ACHN (cell line): Measurements from ENCODE around the gene MRPL37.

Experiments used
- DNase-seq: peaks from one replicate; pipeline ENCODE4 v3.0.0-alpha.2; 2015
- in situ Hi-C: cut with HindIII; loops from 2 replicates; pipeline ENCODE4 v1.10.0; 2017; ENCODE audit warnings: low sequenced_read_pairs, low pct_ligation_motif_present, low pct_unique_long_range_greater_than_20kb

MRPL37 gene

DNA sequence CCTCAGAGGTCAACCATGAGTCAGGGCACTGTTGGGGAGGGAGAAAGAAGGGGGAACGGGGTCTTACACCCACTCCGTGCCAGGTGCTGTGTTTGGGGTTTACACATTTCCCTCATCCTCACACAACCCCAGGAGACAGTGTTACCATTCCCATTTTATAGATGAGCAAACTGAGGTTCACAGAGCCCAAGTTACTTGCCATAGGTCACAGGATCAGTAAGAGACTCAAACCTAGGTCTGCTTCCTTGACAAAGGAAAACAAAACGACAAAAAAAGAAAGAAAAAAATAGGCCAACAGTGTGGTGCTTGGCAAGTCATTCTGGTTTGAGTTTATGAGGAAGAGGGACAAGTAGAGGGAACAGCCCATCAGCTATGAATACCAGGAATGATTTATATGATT lies 30.9 kb upstream of the MRPL37 start:
- no peak for DNase-seq
- in situ Hi-C loops = no loop called here

DNA sequence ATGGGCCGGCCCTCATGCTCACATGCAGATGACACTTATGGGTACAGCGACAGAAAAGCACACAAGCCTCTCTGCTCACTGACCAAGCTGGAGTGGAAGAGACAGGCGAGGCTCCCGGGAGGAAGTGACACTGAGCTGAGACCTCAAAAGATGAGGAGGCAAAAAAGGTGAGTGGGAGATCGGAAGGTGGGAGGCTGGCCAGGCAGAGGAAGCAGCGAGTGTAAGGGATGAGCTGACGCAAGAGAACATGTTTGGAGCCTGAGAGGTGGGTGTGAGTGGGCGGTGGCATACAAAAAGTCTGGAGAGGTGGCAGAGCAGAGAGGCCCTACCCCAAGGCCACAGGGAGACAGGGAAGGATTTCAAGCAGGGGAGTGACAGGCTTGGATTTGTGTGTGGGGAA lies 29.0 kb upstream of the MRPL37 start:
- in situ Hi-C loops = no loop called here
- no peak for DNase-seq

DNA sequence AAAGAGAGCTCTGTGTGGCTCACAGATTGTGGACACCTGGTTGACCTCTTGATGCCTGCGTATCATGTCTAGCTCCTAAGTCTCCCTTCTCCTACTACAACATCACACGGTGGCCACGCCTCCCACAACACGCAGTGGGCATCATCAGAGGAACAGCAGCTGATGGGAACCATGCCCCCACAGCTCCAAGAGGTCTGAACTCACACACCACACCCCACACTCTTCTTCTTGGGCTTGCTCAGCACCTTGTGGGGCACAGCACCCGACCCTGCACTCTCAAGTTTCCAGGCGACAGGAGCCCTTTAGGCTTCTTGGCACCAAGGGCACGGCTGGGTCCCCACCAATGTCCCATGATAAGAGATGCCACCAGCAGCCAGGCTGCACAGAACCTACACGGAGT lies 28.4 kb upstream of the MRPL37 start:
- DNase-seq = no peak

GRCh38 chr1:54172614-54173599 lies 27.1 kb upstream of the MRPL37 start:
- DNase-seq = no peak
- in situ Hi-C loops = no loop called here

More for the DNA sequence above, 28.4 kb upstream of the MRPL37 start:
- in situ Hi-C loops = no loop called here

GRCh38 chr1:54173681-54174080 lies 26.3 kb upstream of the MRPL37 start:
- DNase-seq = no peak
- in situ Hi-C loops = no loop called here

GRCh38 chr1:54174106-54174505 lies 25.9 kb upstream of the MRPL37 start:
- in situ Hi-C loops = no loop called here
- no peak for DNase-seq

GRCh38 chr1:54176621-54177327 lies 23.2 kb upstream of the MRPL37 start:
- in situ Hi-C loops = no loop called here
- DNase-seq = no peak

DNA sequence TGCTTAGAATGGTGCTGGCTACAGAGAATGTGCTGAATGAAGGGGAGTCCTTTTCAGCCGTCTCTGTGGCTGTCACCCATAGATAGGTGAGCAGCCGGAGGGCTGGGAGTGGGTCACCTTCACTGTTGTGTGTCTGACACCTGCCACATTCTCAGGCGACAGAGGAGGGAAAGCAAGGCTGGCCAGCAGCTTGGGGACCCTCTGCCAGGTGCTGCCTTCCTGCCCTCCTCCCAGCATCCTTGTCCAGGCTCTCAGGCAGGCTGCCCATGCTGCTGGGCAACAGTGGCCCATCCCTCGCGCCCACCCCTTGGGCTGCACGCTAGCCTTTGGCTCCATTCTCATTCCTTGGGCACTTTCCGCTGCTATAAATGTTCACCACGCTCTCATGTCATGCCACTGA lies 22.2 kb upstream of the MRPL37 start:
- in situ Hi-C loops = no loop called here
- no peak for DNase-seq

DNA sequence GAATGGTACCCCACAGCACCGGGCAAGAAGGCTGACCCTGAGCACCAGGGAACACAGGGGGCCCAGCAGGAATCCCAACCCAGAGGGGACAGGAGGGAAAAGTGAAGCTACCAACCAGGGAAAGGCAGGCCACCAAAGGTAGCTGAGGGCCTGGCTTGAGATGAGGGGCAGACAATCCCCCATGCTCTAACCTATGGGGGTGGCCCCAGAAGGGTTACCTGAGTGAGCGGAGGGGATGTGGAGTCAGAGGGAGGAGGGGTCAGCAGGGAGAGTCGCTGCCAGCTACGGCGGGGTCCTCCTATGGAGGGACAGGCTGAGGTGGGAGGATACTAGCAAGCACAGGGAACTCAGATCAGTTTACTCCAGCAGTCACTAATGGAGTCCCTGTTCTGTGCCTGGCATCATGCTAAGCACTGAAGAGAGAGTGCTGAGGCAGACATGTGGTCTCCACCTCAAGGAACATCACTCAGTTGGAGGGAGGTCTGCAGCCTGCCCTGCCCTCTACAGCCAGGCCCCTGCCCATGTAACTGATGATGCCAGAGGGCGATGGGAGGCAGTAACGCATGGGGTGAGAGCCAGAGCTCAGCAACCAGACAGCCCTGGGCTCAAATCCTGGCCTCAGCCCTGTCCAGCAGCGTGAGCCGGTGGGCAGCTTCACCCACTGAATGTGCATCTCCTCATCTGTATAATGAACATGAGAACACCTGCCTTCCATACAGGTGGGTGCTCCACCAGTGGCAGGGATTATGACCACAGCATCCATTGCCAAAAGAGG lies 21.5 kb upstream of the MRPL37 start:
- in situ Hi-C loops = no loop called here
- no peak for DNase-seq

- DNase-seq = no peak
- in situ Hi-C loops = no loop called here
These were observed 19.1 kb upstream of the MRPL37 start for GRCh38 chr1:54180701-54181360.

DNA sequence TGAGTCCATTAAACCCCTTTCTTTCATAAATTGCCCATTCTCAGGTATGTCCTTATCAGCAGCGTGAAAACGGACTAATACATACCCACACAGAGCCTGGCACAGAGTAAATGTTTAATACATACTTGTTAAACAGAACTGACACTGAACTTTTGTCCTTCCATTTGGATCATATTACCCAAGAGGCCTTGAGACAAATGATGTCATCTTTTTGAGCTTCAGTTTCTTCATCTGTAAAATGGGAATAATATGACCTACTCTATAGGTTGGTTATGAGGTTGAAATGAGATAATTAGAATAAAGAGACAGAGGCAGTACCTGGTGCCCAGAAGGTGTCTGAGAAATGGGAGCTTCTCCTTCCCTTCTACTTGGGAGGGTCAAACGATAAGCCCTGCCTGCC lies 13.9 kb upstream of the MRPL37 start:
- DNase-seq = no peak
- in situ Hi-C loops = no loop called here

GRCh38 chr1:54188291-54188690 lies 11.7 kb upstream of the MRPL37 start:
- DNase-seq = no peak

GRCh38 chr1:54190526-54190925 lies 9.4 kb upstream of the MRPL37 start:
- in situ Hi-C loops = no loop called here
- no peak for DNase-seq

More at GRCh38 chr1:54188291-54188690, 11.7 kb upstream of the MRPL37 start:
- in situ Hi-C loops = no loop called here

DNA sequence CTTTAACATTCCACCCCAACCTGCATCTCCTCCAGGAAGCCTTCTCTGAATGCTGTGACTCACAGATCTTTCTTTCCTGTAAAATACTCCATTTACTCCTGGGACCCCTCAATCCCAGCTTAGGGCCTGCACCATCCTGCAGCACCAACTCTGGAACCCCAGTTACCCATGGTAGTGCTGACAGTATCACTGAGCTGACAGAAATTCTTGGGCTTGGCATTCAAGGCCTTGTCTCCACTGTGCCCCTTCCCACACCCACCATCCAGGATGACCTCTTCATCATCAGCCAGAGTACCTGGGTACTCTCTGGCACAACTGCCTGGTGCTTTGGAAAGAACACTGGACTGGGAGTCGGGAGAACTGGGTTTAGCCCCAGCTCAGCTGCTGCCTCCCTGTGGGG lies 8.4 kb upstream of the MRPL37 start:
- in situ Hi-C loops = no loop called here
- no peak for DNase-seq

DNA sequence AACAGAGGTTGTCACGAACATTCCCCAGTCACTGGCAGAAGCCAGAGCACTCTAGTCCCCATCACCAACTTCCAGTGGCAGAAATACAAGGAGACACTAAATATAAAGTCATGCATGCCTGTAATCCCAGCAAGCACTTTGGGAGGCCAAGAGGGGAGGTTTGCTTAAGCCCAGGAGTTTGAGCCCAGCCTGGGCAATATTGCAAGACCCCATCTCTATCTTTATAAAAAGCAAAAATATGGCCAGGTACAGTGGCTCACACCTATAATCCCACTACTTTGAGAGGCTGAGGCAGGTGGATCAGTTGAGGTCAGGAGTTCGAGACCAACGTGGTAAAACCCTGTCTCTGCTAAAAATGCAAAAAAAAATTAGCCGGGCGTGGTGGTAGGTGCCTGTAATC lies 6.5 kb upstream of the MRPL37 start:
- DNase-seq = no peak
- in situ Hi-C loops = no loop called here

- no peak for DNase-seq
These were observed 709 bp upstream of the MRPL37 start for GRCh38 chr1:54199151-54199764.

DNA sequence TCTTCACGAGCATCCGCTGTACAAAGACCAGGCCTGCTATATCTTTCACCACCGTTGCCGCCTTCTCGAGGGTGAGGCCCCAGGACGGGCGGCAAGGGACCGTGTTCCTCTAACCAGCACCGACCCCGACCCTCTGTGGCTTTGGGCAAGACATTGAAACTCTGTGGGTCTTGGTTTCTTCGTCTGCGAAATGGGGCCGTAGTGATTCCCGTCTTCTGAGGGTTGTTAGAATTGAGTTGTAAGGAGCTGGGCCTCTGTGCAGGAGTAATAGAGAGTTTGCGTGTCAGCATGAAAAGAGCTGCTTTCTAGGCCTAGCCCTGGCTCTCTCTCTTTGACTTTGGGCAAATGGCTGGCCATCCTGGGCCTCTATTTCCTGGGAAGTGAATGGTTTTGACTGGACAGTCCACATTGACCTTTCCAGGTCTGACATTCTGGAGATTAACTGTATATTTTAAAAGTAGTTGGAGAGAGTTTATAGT lies 591 bp downstream of the MRPL37 start:
- DNase-seq = no peak
- in situ Hi-C loops = no loop called here

More at GRCh38 chr1:54199151-54199764, 709 bp upstream of the MRPL37 start:
- in situ Hi-C loops = no loop called here

DNA sequence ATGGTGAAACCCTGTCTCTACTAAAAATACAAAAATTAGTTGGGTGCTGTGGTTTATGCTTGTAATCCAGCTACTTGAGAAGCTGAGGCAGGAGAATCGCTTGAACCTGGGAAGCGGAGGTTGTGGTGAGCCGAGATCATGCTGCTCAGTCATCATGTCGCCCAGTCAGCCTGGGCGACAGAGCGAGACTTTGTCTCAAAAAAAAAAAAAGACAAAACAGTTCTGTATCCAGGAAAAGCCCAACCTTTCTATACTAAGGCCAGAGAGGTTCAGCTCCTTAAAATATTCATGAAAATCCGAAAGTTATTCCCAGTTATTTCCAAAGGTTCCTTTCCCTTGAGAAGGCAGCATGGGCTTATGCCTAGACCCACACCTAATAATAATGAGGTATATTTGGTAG lies 4.2 kb downstream of the MRPL37 start:
- DNase-seq = no peak
- in situ Hi-C loops = no loop called here
